HEK293 (cell line): Measurements from ENCODE around the gene JPH2.

ENCODE experiments used
- CTCF ChIA-PET: fragments of 350-600 bp; formaldehyde crosslinking; extraction: SDS; loops from one replicate; lab custom pipeline; 2021; ENCODE audit warnings: antibody characterized with exemption; lab: Yijun Ruan, JAX
- POLR2A ChIA-PET: fragments of 300-600 bp; formaldehyde crosslinking; extraction: SDS; loops from one replicate; lab custom pipeline; 2020; ENCODE audit warnings: antibody characterized with exemption, inconsistent platforms; lab: Yijun Ruan, JAX
- H3K27ac ChIP-seq: fragments of 200-500 bp; sonication (Bioruptor generic); 2 replicates; pipeline ENCODE4 v1.5.1; 2014; ENCODE audit warnings: low read depth, low read length, control low read depth, inconsistent platforms; ENCODE audit errors: extremely low read depth
- H3K36me3 ChIP-seq, 2 experiments: fragments of 200-500 bp in 1 of 2; sonication (Bioruptor generic) in 1 of 2; 1 replicate in 1 of 2; 2 replicates in 1 of 2; pipeline ENCODE4 v1.5.1; 2014 to 2017; ENCODE audit warnings: inconsistent platforms in 2 of 2, low read length in 2 of 2; ENCODE audit not compliant: control insufficient read depth in 2 of 2, insufficient read depth in 1 of 2
- H3K4me1 ChIP-seq: fragments of 200-500 bp; sonication (Bioruptor generic); 2 replicates; pipeline ENCODE4 v1.5.1; 2014; ENCODE audit warnings: mild to moderate bottlenecking, low read length, inconsistent platforms; ENCODE audit not compliant: control insufficient read depth, insufficient read depth
- H3K4me3 ChIP-seq: 2 replicates; pipeline ENCODE4 v1.5.1; 2011; ENCODE audit warnings: low read depth, mild to moderate bottlenecking, control low read depth, low read length, moderate library complexity
- H3K9me3 ChIP-seq: fragments of 200-500 bp; sonication (Bioruptor generic); 2 replicates; pipeline ENCODE4 v1.5.1; 2014; ENCODE audit warnings: low read depth, low read length, inconsistent platforms; ENCODE audit not compliant: control insufficient read depth, insufficient read depth
- KLF1 ChIP-seq: fragments of 450-650 bp; formaldehyde crosslinking; IDR thresholded peaks from 2 replicates; pipeline ENCODE4 v1.5.1; 2016; ENCODE audit warnings: missing biosample characterization, missing genetic modification characterization
- REPIN1 ChIP-seq: fragments of 450-650 bp; formaldehyde crosslinking; IDR thresholded peaks from 2 replicates; pipeline ENCODE4 v1.5.1; 2017; ENCODE audit warnings: missing biosample characterization, missing genetic modification characterization, low read depth
- ZNF132 ChIP-seq: fragments of 450-650 bp; formaldehyde crosslinking; IDR thresholded peaks from 2 replicates; pipeline ENCODE4 v1.5.1; 2017; ENCODE audit warnings: missing biosample characterization, missing genetic modification characterization, borderline replicate concordance
- ZNF157 ChIP-seq: fragments of 450-650 bp; formaldehyde crosslinking; IDR thresholded peaks from 2 replicates; pipeline ENCODE4 v1.5.1; 2016; ENCODE audit warnings: missing biosample characterization, missing genetic modification characterization
- ZNF175 ChIP-seq: fragments of 450-650 bp; formaldehyde crosslinking; IDR thresholded peaks from 2 replicates; pipeline ENCODE4 v1.5.1; 2016; ENCODE audit warnings: missing biosample characterization, missing genetic modification characterization
- ZNF366 ChIP-seq: fragments of 450-650 bp; formaldehyde crosslinking; conservative IDR thresholded peaks from 2 replicates; pipeline ENCODE4 v1.5.1; 2016; ENCODE audit warnings: missing biosample characterization, missing genetic modification characterization
- ZNF530 ChIP-seq: fragments of 450-650 bp; formaldehyde crosslinking; IDR thresholded peaks from 2 replicates; pipeline ENCODE4 v1.5.1; 2016; ENCODE audit warnings: low read depth, missing biosample characterization, missing genetic modification characterization
- ZNF555 ChIP-seq: fragments of 450-650 bp; formaldehyde crosslinking; conservative IDR thresholded peaks from 2 replicates; pipeline ENCODE4 v1.5.1; 2017; ENCODE audit warnings: missing biosample characterization, mild to moderate bottlenecking, missing genetic modification characterization, inconsistent platforms
- ZNF585B ChIP-seq: fragments of 450-650 bp; formaldehyde crosslinking; IDR thresholded peaks from 2 replicates; pipeline ENCODE4 v1.5.1; 2016; ENCODE audit warnings: missing biosample characterization, missing genetic modification characterization
- ZNF596 ChIP-seq: fragments of 450-650 bp; IDR thresholded peaks from 2 replicates; pipeline ENCODE4 v1.5.0; 2018; ENCODE audit warnings: missing biosample characterization, mild to moderate bottlenecking, missing genetic modification characterization, moderate library complexity
- ZNF600 ChIP-seq: fragments of 450-650 bp; formaldehyde crosslinking; IDR thresholded peaks from 2 replicates; pipeline ENCODE4 v1.5.1; 2016; ENCODE audit warnings: missing biosample characterization, missing genetic modification characterization
- ZNF768 ChIP-seq: fragments of 450-650 bp; formaldehyde crosslinking; IDR thresholded peaks from 2 replicates; pipeline ENCODE4 v1.5.1; 2018; ENCODE audit warnings: missing biosample characterization, mild to moderate bottlenecking, missing genetic modification characterization
- ZNF792 ChIP-seq: fragments of 450-650 bp; formaldehyde crosslinking; IDR thresholded peaks from 2 replicates; pipeline ENCODE4 v1.5.1; 2016; ENCODE audit warnings: missing biosample characterization, missing genetic modification characterization
- ZSCAN4 ChIP-seq: fragments of 450-650 bp; formaldehyde crosslinking; IDR thresholded peaks from 2 replicates; pipeline ENCODE4 v1.5.1; 2017; ENCODE audit warnings: missing biosample characterization, missing genetic modification characterization
- TF ChIP-seq, protein P1 (sequence below): fragments of 450-650 bp; IDR thresholded peaks from 2 replicates; pipeline ENCODE4 v1.5.1; 2018; ENCODE audit warnings: missing biosample characterization, missing genetic modification characterization
- TF ChIP-seq, protein P2 (sequence below): fragments of 450-650 bp; formaldehyde crosslinking; IDR thresholded peaks from 2 replicates; pipeline ENCODE4 v1.5.1; 2017; ENCODE audit warnings: missing biosample characterization, missing genetic modification characterization
- TF ChIP-seq, protein P3 (sequence below): fragments of 450-650 bp; formaldehyde crosslinking; optimal IDR thresholded peaks from 2 replicates; pipeline ENCODE3; 2016; ENCODE audit warnings: missing biosample characterization, mild to moderate bottlenecking, missing genetic modification characterization

JPH2 gene

GRCh38 chr20:44115762-44116644 is 71.0 kb downstream of the JPH2 start:
- H3K4me3 ChIP-seq = no peak overlapping the region
- H3K9me3 ChIP-seq = no peaks in the 10 kb centered on the region
- H3K27ac ChIP-seq = no peak overlapping the region
- no peaks in the 10 kb centered on the region for H3K36me3 ChIP-seq
- CTCF ChIA-PET = interaction anchor here (0.5 to 10.5 kb wide), 35 partner anchors 8 to 675 kb away, joined by 3 to 316 read pairs (median 5); partner anchors contain the start of genes FITM2 and JPH2
- TF ChIP-seq KLF1 (tag by site-specific recombination) = no peak
- TF ChIP-seq ZNF600 (tag by site-specific recombination) = no peak
- no peak for TF ChIP-seq ZNF157
- TF ChIP-seq ZNF132 (tag by site-specific recombination) = no peak
- TF ChIP-seq, protein P1, sequence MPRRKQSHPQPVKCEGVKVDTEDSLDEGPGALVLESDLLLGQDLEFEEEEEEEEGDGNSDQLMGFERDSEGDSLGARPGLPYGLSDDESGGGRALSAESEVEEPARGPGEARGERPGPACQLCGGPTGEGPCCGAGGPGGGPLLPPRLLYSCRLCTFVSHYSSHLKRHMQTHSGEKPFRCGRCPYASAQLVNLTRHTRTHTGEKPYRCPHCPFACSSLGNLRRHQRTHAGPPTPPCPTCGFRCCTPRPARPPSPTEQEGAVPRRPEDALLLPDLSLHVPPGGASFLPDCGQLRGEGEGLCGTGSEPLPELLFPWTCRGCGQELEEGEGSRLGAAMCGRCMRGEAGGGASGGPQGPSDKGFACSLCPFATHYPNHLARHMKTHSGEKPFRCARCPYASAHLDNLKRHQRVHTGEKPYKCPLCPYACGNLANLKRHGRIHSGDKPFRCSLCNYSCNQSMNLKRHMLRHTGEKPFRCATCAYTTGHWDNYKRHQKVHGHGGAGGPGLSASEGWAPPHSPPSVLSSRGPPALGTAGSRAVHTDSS = no peak
- TF ChIP-seq ZSCAN4 (tag by site-specific recombination) = no peak
- POLR2A ChIA-PET = interaction anchor here (0.5 to 3.4 kb wide), 3 partner anchors 73 to 108 kb away, joined by 5 to 21 read pairs (median 6); no protein-coding TSS in a partner anchor
- no peaks in the 10 kb centered on the region; the same call in 1 of the 2 replicates for H3K4me1 ChIP-seq

GRCh38 chr20:44115181-44115580 is 71.8 kb downstream of the JPH2 start:
- TF ChIP-seq ZNF555 (tag by site-specific recombination) (no peak), ZNF585B (no peak), ZNF792 (tag by site-specific recombination) (no peak), ZNF175 (tag by site-specific recombination) (no peak), REPIN1 (tag by site-specific recombination) (no peak), ZNF768 (tag by site-specific recombination) (no peak), ZNF366 (tag by site-specific recombination) (no peak), ZNF530 (no peak), ZNF596 (tag by site-specific recombination) (no peak)
- TF ChIP-seq, protein P2, sequence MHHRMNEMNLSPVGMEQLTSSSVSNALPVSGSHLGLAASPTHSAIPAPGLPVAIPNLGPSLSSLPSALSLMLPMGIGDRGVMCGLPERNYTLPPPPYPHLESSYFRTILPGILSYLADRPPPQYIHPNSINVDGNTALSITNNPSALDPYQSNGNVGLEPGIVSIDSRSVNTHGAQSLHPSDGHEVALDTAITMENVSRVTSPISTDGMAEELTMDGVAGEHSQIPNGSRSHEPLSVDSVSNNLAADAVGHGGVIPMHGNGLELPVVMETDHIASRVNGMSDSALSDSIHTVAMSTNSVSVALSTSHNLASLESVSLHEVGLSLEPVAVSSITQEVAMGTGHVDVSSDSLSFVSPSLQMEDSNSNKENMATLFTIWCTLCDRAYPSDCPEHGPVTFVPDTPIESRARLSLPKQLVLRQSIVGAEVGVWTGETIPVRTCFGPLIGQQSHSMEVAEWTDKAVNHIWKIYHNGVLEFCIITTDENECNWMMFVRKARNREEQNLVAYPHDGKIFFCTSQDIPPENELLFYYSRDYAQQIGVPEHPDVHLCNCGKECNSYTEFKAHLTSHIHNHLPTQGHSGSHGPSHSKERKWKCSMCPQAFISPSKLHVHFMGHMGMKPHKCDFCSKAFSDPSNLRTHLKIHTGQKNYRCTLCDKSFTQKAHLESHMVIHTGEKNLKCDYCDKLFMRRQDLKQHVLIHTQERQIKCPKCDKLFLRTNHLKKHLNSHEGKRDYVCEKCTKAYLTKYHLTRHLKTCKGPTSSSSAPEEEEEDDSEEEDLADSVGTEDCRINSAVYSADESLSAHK (tag by site-specific recombination) = no peak
- TF ChIP-seq, protein P3, sequence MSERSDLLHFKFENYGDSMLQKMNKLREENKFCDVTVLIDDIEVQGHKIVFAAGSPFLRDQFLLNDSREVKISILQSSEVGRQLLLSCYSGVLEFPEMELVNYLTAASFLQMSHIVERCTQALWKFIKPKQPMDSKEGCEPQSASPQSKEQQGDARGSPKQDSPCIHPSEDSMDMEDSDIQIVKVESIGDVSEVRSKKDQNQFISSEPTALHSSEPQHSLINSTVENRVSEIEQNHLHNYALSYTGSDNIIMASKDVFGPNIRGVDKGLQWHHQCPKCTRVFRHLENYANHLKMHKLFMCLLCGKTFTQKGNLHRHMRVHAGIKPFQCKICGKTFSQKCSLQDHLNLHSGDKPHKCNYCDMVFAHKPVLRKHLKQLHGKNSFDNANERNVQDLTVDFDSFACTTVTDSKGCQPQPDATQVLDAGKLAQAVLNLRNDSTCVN (tag by site-specific recombination) = no peak
- no peak overlapping the region for H3K4me3 ChIP-seq
- H3K36me3 ChIP-seq = no peaks in the 10 kb centered on the region
- ChIA-PET POLR2A (no interaction called here), CTCF (interaction anchor here (0.6 to 10.5 kb wide), 6 partner anchors 27 to 204 kb away, joined by 3 to 316 read pairs (median 4); partner anchors contain the start of gene JPH2)
- H3K4me1 ChIP-seq = no peaks in the 10 kb centered on the region; the same call in 1 of the 2 replicates
- no peaks in the 10 kb centered on the region for H3K9me3 ChIP-seq
- no peak overlapping the region for H3K27ac ChIP-seq
